Keratinocyte (primary cell): ENCODE measurements around the gene TVP23C. TPM values are rescaled to one million over a fixed set of nuclear protein-coding genes. Genes with fewer than 3 reads are reported as not detected.

Experiments
- DNase-seq: peaks from one replicate; pipeline ENCODE4 v3.0.0-alpha.2; 2011; ENCODE audit warnings: low read depth, missing footprints, low spot score
- FAIRE-seq: peaks from 2 replicates; lab custom pipeline; 2011; peaks lifted over from hg19 to GRCh38; lab: Jason Lieb, UNC
- H2AFZ ChIP-seq: 2 replicates; pipeline ENCODE4 v1.6.0; 2012; ENCODE audit warnings: low read length, control low read depth, inconsistent platforms; ENCODE audit not compliant: control insufficient read depth
- H3K27ac ChIP-seq: 2 replicates; pipeline ENCODE4 v1.5.1; 2011; ENCODE audit warnings: low read length; ENCODE audit not compliant: control insufficient read depth, insufficient read depth
- H3K27me3 ChIP-seq: 3 replicates; pipeline ENCODE4 v1.6.0; 2011; ENCODE audit warnings: low read length; ENCODE audit not compliant: control insufficient read depth, insufficient read depth; ENCODE audit errors: extremely low read depth
- H3K36me3 ChIP-seq, 2 experiments: 2 replicates in 1 of 2; 3 replicates in 1 of 2; pipeline ENCODE4 v1.5.1; 2011; ENCODE audit warnings: low read length in 2 of 2, mild to moderate bottlenecking in 1 of 2; ENCODE audit not compliant: control insufficient read depth in 2 of 2, insufficient read depth in 2 of 2; ENCODE audit errors: extremely low read depth in 1 of 2
- H3K4me1 ChIP-seq: 3 replicates; pipeline ENCODE4 v1.5.1; 2011; ENCODE audit warnings: low read length; ENCODE audit not compliant: control insufficient read depth, insufficient read depth; ENCODE audit errors: extremely low read depth
- H3K4me2 ChIP-seq: 3 replicates; pipeline ENCODE4 v1.6.0; 2011; ENCODE audit warnings: low read depth, low read length; ENCODE audit not compliant: control insufficient read depth, insufficient read depth; ENCODE audit errors: extremely low read depth
- H3K4me3 ChIP-seq, 3 experiments: fragments of 200-600 bp in 1 of 3; sonication (generic) in 1 of 3; 2 replicates in 2 of 3; 3 replicates in 1 of 3; pipeline ENCODE4 v1.5.1; 2011 to 2016; ENCODE audit warnings: low read length in 3 of 3, mild to moderate bottlenecking in 3 of 3, control low read depth in 2 of 3, inconsistent platforms in 1 of 3, low read depth in 1 of 3, mixed read lengths in 1 of 3, mixed run types in 1 of 3, moderate library complexity in 1 of 3; ENCODE audit not compliant: control insufficient read depth in 2 of 3, insufficient read depth in 2 of 3; ENCODE audit errors: extremely low read depth in 1 of 3
- H3K79me2 ChIP-seq: 2 replicates; pipeline ENCODE4 v1.6.0; 2012; ENCODE audit warnings: low read length; ENCODE audit not compliant: control insufficient read depth, insufficient read depth
- H3K9ac ChIP-seq: 3 replicates; pipeline ENCODE4 v1.6.0; 2011; ENCODE audit warnings: low read length; ENCODE audit not compliant: control insufficient read depth, insufficient read depth; ENCODE audit errors: extremely low read depth
- H3K9me1 ChIP-seq: 3 replicates; pipeline ENCODE4 v1.6.0; 2011; ENCODE audit warnings: low read length; ENCODE audit not compliant: control insufficient read depth, insufficient read depth; ENCODE audit errors: extremely low read depth
- H3K9me3 ChIP-seq: 2 replicates; pipeline ENCODE4 v1.5.1; 2012; ENCODE audit warnings: low read depth, low read length; ENCODE audit not compliant: control insufficient read depth
- H4K20me1 ChIP-seq: 3 replicates; pipeline ENCODE4 v1.6.0; 2011; ENCODE audit warnings: low read length; ENCODE audit not compliant: control insufficient read depth, insufficient read depth; ENCODE audit errors: extremely low read depth
- CTCF ChIP-seq, 3 experiments: IDR thresholded peaks in 1 of 3; conservative IDR thresholded peaks in 1 of 3; optimal IDR thresholded peaks in 1 of 3; 2 replicates in 2 of 3; 3 replicates in 1 of 3; pipeline versions ENCODE3 to v1.5.1; 2011; ENCODE audit warnings: low read length in 3 of 3, mild to moderate bottlenecking in 3 of 3, moderate library complexity in 2 of 3, control low read depth in 1 of 3, inconsistent platforms in 1 of 3; ENCODE audit not compliant: insufficient read depth in 2 of 3; ENCODE audit errors: extremely low read depth in 1 of 3
- EZH2 ChIP-seq: IDR thresholded peaks from one replicate; pipeline ENCODE4 v1.6.1; 2012; ENCODE audit warnings: inconsistent platforms, mild to moderate bottlenecking, low read length, moderate library complexity
- dilution Hi-C: fragments of 300-500 bp; cut with MboI; formaldehyde crosslinking; loops from one replicate; pipeline ENCODE4 v1.7.0; 2020; ENCODE audit warnings: low sequenced_read_pairs; ENCODE audit not compliant: extremely low pct_ligation_motif_present
- polyA plus RNA-seq, 5 experiments: library from polyadenylated mRNA; depleted of rRNA in 3 of 5; stranded (reverse) in 3 of 5; stranded (forward) in 1 of 5; unstranded in 1 of 5; fragments of >200 nt; gene quantifications; 1 replicate in 1 of 5; 2 replicates in 3 of 5; 3 replicates in 1 of 5; pipeline versions ENCODE4 v1.2.1 to v1.2.3, GENCODE V29; 2011 to 2012; ENCODE audit warnings: missing spikeins in 2 of 5, low read depth in 1 of 5, low replicate concordance in 1 of 5

The TVP23C gene
- polyA plus RNA-seq, 1 donor (not counting 4 experiments of a cell fraction or from before 2014, with no cell fraction given), result 5.7 TPM

GRCh38 chr17:15509095-15509494 lies 54.2 kb downstream of the TVP23C start:
- H3K9me3 ChIP-seq, result no peaks in the 10 kb centered on the region
- no peak for FAIRE-seq
- no peak overlapping the region for H3K4me3 ChIP-seq
- H3K9me1 ChIP-seq, result no peaks in the 10 kb centered on the region
- dilution Hi-C loops, result no loop called here
- peaks cover 0 to 2% of the 10 kb centered on the region in 2 experiments for H3K36me3 ChIP-seq
- H3K27me3 ChIP-seq, result no peaks in the 10 kb centered on the region
- H3K79me2 ChIP-seq, result no peaks in the 10 kb centered on the region
- no peak for DNase-seq
- no peak overlapping the region for H3K27ac ChIP-seq
- no peak for TF ChIP-seq EZH2
- no peak for TF ChIP-seq CTCF (optimal IDR thresholded peaks at IDR 0.05 in 1 of 3, IDR thresholded peaks at IDR 0.05 in 1 of 3, conservative IDR thresholded peaks at IDR 0.05 in 1 of 3; ENCODE audit: extremely low read depth in 1 of 3, insufficient read depth in 2 of 3, low read length in 3 of 3)
- H3K4me1 ChIP-seq, result no peaks in the 10 kb centered on the region
- no peaks in the 10 kb centered on the region for H4K20me1 ChIP-seq
- H3K9ac ChIP-seq, result no peak overlapping the region
- no peak overlapping the region for H2AFZ ChIP-seq
- H3K4me2 ChIP-seq, result no peak overlapping the region

- Histone ChIP-seq H3K4me2 (no peak overlapping the region), H2AFZ (no peak overlapping the region), H3K9me1 (no peaks in the 10 kb centered on the region), H3K79me2 (no peaks in the 10 kb centered on the region), H3K4me3 (no peak overlapping the region), H3K4me1 (no peaks in the 10 kb centered on the region), H3K27ac (no peak overlapping the region), H3K9me3 (no peaks in the 10 kb centered on the region), H3K9ac (no peak overlapping the region), H3K27me3 (no peaks in the 10 kb centered on the region), H4K20me1 (no peaks in the 10 kb centered on the region), H3K36me3 (no peaks in the 10 kb centered on the region)
- TF ChIP-seq EZH2, result no peak
- TF ChIP-seq CTCF (optimal IDR thresholded peaks at IDR 0.05 in 1 of 3, IDR thresholded peaks at IDR 0.05 in 1 of 3, conservative IDR thresholded peaks at IDR 0.05 in 1 of 3; ENCODE audit: extremely low read depth in 1 of 3, insufficient read depth in 2 of 3, low read length in 3 of 3), result no peak
- no peak for DNase-seq
- dilution Hi-C loops, result no loop called here
- FAIRE-seq, result no peak
Measured at GRCh38 chr17:15508466-15508865, 54.8 kb downstream of the TVP23C start.
